Activated CD4-positive, alpha-beta memory T cell treated with anti-CD3 and anti-CD28 coated beads, Interleukin-2, amount 10 ng/mL, durations not matched to agents 7 days and 5 days (primary cell): ENCODE measurements around the gene TPD52L2. TPM values are rescaled to one million over a fixed set of nuclear protein-coding genes. Genes with fewer than 3 reads are reported as not detected.
"Not testable (repeated sequence)": the region's sequence is repeated elsewhere in the genome, so short reads cannot be mapped to it uniquely, and the experiment has no call there.

ENCODE experiments used
- CTCF ChIA-PET: fragments of 350-600 bp; sonication (Branson Sonifier 250); formaldehyde crosslinking; loops from one replicate; lab custom pipeline; 2021; ENCODE audit warnings: antibody characterized with exemption, inconsistent platforms; lab: Charles Lee
- POLR2A ChIA-PET: fragments of 350-600 bp; sonication (Branson Sonifier 250); formaldehyde crosslinking; loops from one replicate; lab custom pipeline; 2021; ENCODE audit warnings: antibody characterized with exemption; lab: Charles Lee
- DNase-seq: peaks from one replicate; pipeline ENCODE4 v3.0.0-alpha.2; 2020
- H3K27ac Mint-ChIP-seq: one replicate; pipeline ENCODE4 v1.8.0; 2021; ENCODE audit warnings: mild to moderate bottlenecking, mixed read lengths
- H3K27me3 Mint-ChIP-seq: one replicate; pipeline ENCODE4 v1.8.0; 2021; ENCODE audit warnings: mixed read lengths
- H3K36me3 Mint-ChIP-seq: one replicate; pipeline ENCODE4 v1.8.0; 2021; ENCODE audit warnings: low read depth, mixed read lengths
- H3K4me1 Mint-ChIP-seq: one replicate; pipeline ENCODE4 v1.8.0; 2021; ENCODE audit warnings: mixed read lengths
- H3K4me3 Mint-ChIP-seq: one replicate; pipeline ENCODE4 v1.8.0; 2021; ENCODE audit warnings: mild to moderate bottlenecking, mixed read lengths
- H3K9me3 Mint-ChIP-seq: one replicate; pipeline ENCODE4 v1.8.0; 2021; ENCODE audit warnings: mixed read lengths
- total RNA-seq, 2 experiments: library from RNA; stranded (reverse); gene quantifications; one replicate each; pipeline ENCODE4 v1.2.3, GENCODE V29; 2021

TPD52L2 gene
- total RNA-seq, 2 experiments from 2014 or later = 48.2 to 48.7 TPM

DNA sequence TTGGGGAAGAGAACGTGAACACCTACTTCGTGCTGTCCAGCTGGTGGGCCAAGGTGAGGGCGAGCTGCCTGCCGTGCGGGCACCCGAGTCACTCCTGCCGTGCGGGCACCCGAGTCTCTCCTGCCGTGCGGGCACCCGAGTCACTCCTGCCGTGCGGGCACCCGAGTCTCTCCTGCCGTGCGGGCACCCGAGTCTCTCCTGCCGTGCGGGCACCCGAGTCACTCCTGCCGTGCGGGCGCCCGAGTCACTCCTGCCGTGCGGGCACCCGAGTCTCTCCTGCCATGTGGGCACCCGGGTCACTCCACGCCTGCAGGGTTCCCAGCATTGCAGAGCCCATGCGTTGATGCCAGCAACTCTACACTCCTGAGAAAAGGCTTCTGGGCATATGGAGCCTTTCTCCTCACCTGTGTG lies 64.4 kb downstream of the TPD52L2 start:
- Mint-ChIP-seq H3K36me3 (peaks cover 65% of the 10 kb centered on the region), H3K4me1 (peaks cover 16% of the 10 kb centered on the region)
- POLR2A ChIA-PET, H3K27me3 Mint-ChIP-seq, DNase-seq, H3K4me3 Mint-ChIP-seq, H3K9me3 Mint-ChIP-seq, H3K27ac Mint-ChIP-seq, CTCF ChIA-PET: not testable (repeated sequence)

DNA sequence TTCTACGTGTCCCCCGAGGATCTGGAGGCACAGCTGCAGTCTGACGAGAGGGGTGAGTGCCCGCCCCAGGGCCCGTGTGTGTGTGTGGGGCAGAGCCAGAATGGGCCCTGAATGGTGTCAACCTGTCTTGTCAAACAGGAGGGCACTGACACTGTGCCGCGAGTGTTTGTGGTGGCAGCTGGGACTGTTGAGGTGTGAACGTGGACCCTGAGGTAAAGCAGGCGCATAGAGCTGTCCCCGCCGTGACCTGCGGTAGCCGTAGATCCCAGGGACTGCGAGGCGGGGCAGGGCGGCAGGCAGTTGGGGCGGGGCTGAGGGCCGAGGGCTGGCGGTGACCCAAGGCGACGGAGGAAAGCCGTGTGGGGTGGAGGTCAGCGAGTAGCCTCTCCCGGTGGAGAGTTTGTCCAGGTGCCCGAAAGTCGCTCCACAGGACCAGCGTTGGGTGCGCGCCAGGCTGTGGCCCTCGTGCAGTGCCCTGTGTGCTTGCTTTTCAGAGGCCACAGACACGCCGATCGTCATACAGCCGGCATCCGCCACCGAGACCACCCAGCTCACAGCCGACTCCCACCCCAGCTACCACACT lies 66.0 kb downstream of the TPD52L2 start:
- Mint-ChIP-seq H3K36me3 (peaks cover 72% of the 10 kb centered on the region), H3K27me3 (no peaks in the 10 kb centered on the region), H3K4me3 (no peak overlapping the region), H3K27ac (no peak overlapping the region), H3K9me3 (no peaks in the 10 kb centered on the region), H3K4me1 (peaks cover 9% of the 10 kb centered on the region)
- DNase-seq = no peak
- CTCF ChIA-PET = no interaction called here
- POLR2A ChIA-PET = no interaction called here

GRCh38 chr20:63931735-63932134 lies 66.7 kb downstream of the TPD52L2 start:
- Mint-ChIP-seq H3K4me1 (peaks cover 4% of the 10 kb centered on the region), H3K9me3 (no peaks in the 10 kb centered on the region), H3K36me3 (peaks cover 70% of the 10 kb centered on the region), H3K27ac (no peak overlapping the region), H3K27me3 (no peaks in the 10 kb centered on the region), H3K4me3 (no peak overlapping the region)
- ChIA-PET CTCF (no interaction called here), POLR2A (no interaction called here)
- DNase-seq = no peak

- Mint-ChIP-seq H3K4me1 (peaks cover 2% of the 10 kb centered on the region), H3K4me3 (no peak overlapping the region), H3K27ac (no peak overlapping the region), H3K27me3 (no peaks in the 10 kb centered on the region), H3K9me3 (no peaks in the 10 kb centered on the region), H3K36me3 (peaks cover 64% of the 10 kb centered on the region)
- ChIA-PET CTCF (no interaction called here), POLR2A (interaction anchor here (0.8 to 1.4 kb wide), 2 partner anchors 34 to 413 kb away, joined by 3 to 4 read pairs; no protein-coding TSS in a partner anchor)
- no peak for DNase-seq
Observed at GRCh38 chr20:63932606-63933160, 67.6 kb downstream of the TPD52L2 start.

DNA sequence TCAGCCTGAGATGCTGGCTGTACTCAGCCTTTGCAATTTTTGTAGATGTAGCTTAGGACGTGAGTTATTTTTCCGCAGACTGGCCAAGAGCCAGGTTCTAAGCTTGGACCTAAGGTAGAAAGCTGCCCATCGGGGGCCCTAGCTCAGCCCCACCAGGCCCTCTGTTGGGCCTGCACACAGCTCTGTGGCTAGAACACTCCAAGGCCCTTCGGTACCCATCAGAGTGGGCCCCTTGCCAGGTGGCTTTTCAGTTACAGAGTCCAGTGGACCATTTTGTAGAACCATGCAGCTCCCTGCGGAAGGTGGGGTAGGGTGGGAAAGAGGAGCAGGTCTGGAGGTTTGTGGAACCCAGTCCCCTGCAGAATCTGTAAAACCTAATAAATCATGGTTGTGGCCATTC lies 68.6 kb downstream of the TPD52L2 start:
- Mint-ChIP-seq H3K4me1 (peaks cover 4% of the 10 kb centered on the region), H3K27me3 (no peaks in the 10 kb centered on the region), H3K36me3 (peaks cover 61% of the 10 kb centered on the region), H3K27ac (no peak overlapping the region), H3K4me3 (no peak overlapping the region), H3K9me3 (no peaks in the 10 kb centered on the region)
- CTCF ChIA-PET = no interaction called here
- DNase-seq = no peak
- POLR2A ChIA-PET = interaction anchor here (0.8 to 1.4 kb wide), 3 partner anchors 31 to 414 kb away, joined by 3 to 4 read pairs (median 3); no protein-coding TSS in a partner anchor

DNA sequence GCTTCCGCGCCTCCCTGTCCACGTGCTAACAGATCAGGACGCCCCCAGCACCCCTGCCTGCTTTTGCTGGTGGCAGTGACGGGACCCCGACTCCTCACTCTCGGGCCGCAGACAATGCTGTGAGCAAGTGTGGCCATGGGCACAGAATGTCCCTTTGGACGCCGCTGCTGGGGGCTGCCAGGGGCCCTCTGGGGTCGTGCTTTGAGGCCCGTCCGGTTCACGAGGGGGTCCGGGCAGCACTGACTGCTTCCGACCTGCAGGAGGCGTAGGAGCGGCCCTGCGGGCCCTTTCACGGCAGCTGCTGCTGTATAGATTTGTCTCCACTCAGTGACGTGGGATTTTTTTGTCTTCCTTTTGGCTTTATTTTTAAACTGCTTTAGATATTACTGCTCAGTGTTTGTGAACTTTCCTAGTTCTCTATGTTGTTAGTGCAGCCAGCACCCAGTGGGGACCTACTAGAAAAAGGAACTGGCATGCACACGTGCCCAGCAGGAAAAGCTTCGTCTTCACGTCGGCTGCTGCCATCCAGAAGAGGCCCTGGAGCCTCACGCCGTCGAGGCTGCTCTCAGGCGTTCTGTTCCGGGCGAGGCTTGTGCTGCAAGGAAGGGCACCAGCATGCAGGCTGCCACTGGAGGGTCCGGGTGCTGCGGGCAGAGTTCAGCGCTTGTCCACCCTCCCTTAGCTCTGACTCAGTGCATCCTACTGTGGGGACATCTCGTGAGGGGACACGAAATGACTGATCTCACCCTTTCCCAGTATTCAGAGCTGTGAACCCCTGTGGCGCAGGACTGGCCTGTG lies 69.4 kb downstream of the TPD52L2 start:
- no peak for DNase-seq
- peaks cover 4% of the 10 kb centered on the region for H3K4me1 Mint-ChIP-seq
- no peaks in the 10 kb centered on the region for H3K9me3 Mint-ChIP-seq
- CTCF ChIA-PET = no interaction called here
- H3K27ac Mint-ChIP-seq = no peak overlapping the region
- POLR2A ChIA-PET = interaction anchor here (0.6 to 1.3 kb wide), 2 partner anchors 32 to 447 kb away, joined by 3 read pairs; no protein-coding TSS in a partner anchor
- no peaks in the 10 kb centered on the region for H3K27me3 Mint-ChIP-seq
- H3K4me3 Mint-ChIP-seq = no peak overlapping the region
- H3K36me3 Mint-ChIP-seq = peaks cover 54% of the 10 kb centered on the region

- CTCF ChIA-PET = no interaction called here
Observed at GRCh38 chr20:63935447-63935846, 70.4 kb downstream of the TPD52L2 start.

DNA sequence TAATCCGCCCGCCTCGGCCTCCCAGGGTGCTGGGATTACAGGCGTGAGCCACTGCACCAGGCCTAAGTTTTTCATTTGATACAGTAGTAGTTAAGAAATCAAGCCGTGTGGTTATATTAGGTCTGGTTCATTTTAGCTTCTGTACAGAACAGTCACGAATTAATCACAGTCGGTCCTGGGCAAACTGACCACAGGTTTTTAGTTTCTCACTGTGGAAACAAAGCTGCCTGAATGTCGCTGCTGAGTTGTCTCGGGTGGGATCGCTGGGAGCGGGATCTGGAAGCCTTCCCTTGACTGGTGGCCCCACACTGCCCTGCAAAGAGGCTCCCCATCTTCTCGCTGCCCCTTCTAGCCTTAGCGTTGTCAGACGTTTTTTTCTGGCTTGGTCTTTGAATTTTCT lies 72.5 kb downstream of the TPD52L2 start:
- POLR2A ChIA-PET = no interaction called here
- Mint-ChIP-seq H3K4me1 (peaks cover 23% of the 10 kb centered on the region), H3K36me3 (peaks cover 49% of the 10 kb centered on the region), H3K27me3 (no peaks in the 10 kb centered on the region), H3K4me3 (no peak overlapping the region), H3K27ac (no peak overlapping the region), H3K9me3 (no peaks in the 10 kb centered on the region)
- no peak for DNase-seq
- CTCF ChIA-PET = no interaction called here

More at GRCh38 chr20:63935447-63935846, 70.4 kb downstream of the TPD52L2 start:
- DNase-seq = no peak
- no peak overlapping the region for H3K27ac Mint-ChIP-seq
- H3K4me3 Mint-ChIP-seq = no peak overlapping the region
- H3K36me3 Mint-ChIP-seq = peaks cover 54% of the 10 kb centered on the region
- POLR2A ChIA-PET = interaction anchor here (1.1 kb wide), 1 partner anchor 11 kb away, joined by 3 read pairs; no protein-coding TSS in a partner anchor
- H3K27me3 Mint-ChIP-seq = no peaks in the 10 kb centered on the region
- peaks cover 4% of the 10 kb centered on the region for H3K4me1 Mint-ChIP-seq
- no peaks in the 10 kb centered on the region for H3K9me3 Mint-ChIP-seq

DNA sequence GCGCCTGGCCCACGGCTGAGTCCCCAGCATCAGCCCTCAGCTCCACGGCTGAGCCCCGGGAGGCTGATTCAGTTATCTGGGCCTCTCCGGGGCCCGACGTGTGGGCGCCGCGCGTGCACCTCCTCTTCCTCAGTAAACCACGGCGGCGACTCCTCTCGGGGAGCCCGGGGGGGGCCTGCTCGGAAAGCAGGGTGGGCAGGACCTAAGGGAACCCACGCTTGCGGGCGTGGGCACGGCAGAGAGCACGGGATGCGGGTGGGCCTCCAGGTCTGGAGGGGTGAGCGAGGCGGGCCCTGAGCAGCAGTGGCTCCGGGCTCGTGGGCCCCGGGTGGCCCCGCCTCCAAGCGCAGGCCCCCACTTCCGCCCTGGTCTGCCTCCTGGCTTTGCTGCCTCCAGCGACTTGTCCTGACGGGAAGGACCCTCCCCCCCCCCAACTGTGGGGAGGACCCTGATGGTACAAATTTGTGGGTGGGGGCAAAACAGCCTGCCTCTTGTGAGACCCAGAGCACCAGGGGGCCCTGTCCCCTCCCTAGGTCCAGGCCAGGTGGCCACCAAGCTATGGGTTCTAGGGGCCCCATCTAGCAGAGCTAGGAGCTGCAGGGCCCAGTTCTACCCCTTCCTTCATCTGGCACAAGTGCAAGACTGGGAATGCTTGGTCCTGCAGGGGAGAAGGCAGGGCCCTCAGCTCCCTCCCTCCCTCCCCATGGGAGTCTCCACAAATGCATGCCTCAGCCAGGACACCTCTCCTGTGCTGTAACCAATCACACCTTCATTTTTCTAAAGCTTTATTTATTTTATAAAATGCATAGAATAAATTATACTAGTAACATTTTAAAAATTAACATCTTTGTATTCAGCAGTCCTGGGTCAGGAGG lies 74.2 kb downstream of the TPD52L2 start:
- POLR2A ChIA-PET = interaction anchor here (0.7 kb wide), 1 partner anchor 75 kb away, joined by 3 read pairs; no protein-coding TSS in a partner anchor
- H3K4me1 Mint-ChIP-seq = peaks cover 27% of the 10 kb centered on the region
- no peak overlapping the region for H3K27ac Mint-ChIP-seq
- no peak overlapping the region for H3K4me3 Mint-ChIP-seq
- peaks cover 51% of the 10 kb centered on the region for H3K36me3 Mint-ChIP-seq
- H3K27me3 Mint-ChIP-seq = no peaks in the 10 kb centered on the region
- CTCF ChIA-PET = no interaction called here
- H3K9me3 Mint-ChIP-seq = no peaks in the 10 kb centered on the region
- no peak for DNase-seq

DNA sequence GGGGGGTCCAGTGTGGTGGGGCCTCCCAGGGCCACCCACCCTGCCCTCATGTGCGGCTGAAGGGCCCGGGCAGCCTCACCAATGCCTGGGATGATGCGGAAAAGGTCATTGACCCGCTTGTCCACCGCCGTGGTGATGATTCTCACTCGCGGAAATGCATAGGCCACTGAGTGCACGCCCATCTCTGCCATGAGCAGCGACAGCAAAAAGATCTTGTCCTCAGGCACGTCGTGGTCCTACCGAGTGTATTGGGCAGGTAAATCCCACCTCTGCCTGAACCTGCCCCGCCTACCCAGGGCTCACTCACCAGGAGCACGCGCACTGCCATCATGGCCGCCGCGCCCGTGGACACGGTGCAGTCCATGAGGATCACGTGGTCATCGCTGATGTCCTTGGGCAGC lies 75.0 kb downstream of the TPD52L2 start:
- H3K36me3 Mint-ChIP-seq = peaks cover 46% of the 10 kb centered on the region
- H3K27me3 Mint-ChIP-seq = no peaks in the 10 kb centered on the region
- no peak overlapping the region for H3K27ac Mint-ChIP-seq
- peaks cover 27% of the 10 kb centered on the region for H3K4me1 Mint-ChIP-seq
- ChIA-PET CTCF (no interaction called here), POLR2A (no interaction called here)
- H3K4me3 Mint-ChIP-seq = no peak overlapping the region
- H3K9me3 Mint-ChIP-seq = no peaks in the 10 kb centered on the region
- DNase-seq = no peak

DNA sequence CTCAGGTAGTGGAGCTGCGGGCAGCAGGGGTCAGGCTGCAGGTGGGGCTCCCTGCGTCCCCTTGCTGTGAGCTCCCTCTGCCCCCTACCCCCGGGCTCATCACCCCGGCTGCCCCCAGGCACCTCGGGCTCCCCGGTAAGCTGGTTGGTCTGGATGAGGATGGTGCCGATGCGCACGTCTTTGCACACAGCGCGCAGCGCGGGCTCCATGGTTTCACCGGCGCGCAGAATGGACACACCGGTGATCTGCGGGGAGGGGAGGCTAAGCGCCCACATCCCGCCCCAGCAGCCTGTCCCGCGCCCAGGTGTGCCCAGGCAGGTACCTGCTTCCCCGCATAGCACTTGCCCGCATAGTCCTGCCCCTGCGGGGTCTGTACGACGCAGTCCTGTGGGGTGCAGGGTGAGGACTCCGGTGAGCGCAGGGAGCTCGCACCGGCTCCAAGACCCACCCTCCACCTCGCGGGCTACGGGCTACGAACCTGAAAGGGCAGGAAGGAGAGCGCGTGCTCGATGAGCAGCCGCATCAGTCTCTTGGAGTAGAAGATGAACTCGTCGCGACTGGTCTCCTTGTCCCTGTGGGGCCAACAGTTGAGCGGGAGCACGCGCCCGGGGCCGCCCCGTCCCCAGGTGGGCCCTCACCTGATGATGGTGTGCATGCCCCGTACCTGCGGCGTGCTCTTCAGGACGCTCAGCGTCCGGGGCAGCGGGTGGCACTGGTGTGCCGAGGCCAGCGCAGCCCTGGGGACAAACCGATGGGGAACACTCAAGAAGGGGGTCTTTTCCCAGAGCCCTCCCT lies 75.6 kb downstream of the TPD52L2 start:
- POLR2A ChIA-PET = interaction anchor here (1.2 kb wide), 1 partner anchor 44 kb away, joined by 4 read pairs; no protein-coding TSS in a partner anchor
- peak overlapping the region; percentile 90 for H3K27ac Mint-ChIP-seq
- H3K4me3 Mint-ChIP-seq = peak overlapping the region; percentile 27
- DNase-seq = no peak
- H3K4me1 Mint-ChIP-seq = peaks cover 27% of the 10 kb centered on the region
- CTCF ChIA-PET = interaction anchor here (1.0 kb wide), 1 partner anchor 40 kb away, joined by 4 read pairs; no protein-coding TSS in a partner anchor
- H3K27me3 Mint-ChIP-seq = no peaks in the 10 kb centered on the region
- H3K36me3 Mint-ChIP-seq = peaks cover 49% of the 10 kb centered on the region
- H3K9me3 Mint-ChIP-seq = no peaks in the 10 kb centered on the region
